Stomach (tissue), 9 donors: ENCODE measurements around the gene COL4A2. TPM values are rescaled to one million over a fixed set of nuclear protein-coding genes. Genes with fewer than 3 reads are reported as not detected.

Experiments
- DNase-seq, 2 donors: peaks; one replicate each; pipeline versions ENCODE4 v3.0.0 to v3.0.0-alpha.2; 2013 to 2019
- H3K27ac ChIP-seq, 5 donors: fragments of 200-600 bp in 4 of 5; sonication (generic) in 4 of 5; one replicate each; pipeline ENCODE4 v1.5.1; 2013 to 2019; ENCODE audit warnings: mild to moderate bottlenecking in 1 of 5, moderate library complexity in 1 of 5
- H3K27me3 ChIP-seq, 3 donors: fragments of 200-600 bp; sonication (generic); one replicate each; pipeline ENCODE4 v1.5.1; 2017 to 2019; ENCODE audit warnings: mixed run types in 1 of 3
- H3K36me3 ChIP-seq, 4 donors: fragments of 200-600 bp; sonication (generic); 1 replicate in 3 of 4; 2 replicates in 1 of 4; pipeline ENCODE4 v1.5.1; 2016 to 2019
- H3K4me1 ChIP-seq, 4 donors: fragments of 200-600 bp; sonication (generic); one replicate each; pipeline ENCODE4 v1.5.1; 2016 to 2019
- H3K4me3 ChIP-seq, 4 donors: fragments of 200-600 bp; sonication (generic) in 3 of 4; one replicate each; pipeline ENCODE4 v1.5.1; 2016 to 2019; ENCODE audit warnings: mild to moderate bottlenecking in 1 of 4
- H3K9me3 ChIP-seq, 4 donors: fragments of 200-600 bp; sonication (generic); one replicate each; pipeline ENCODE4 v1.5.1; 2016 to 2019
- EP300 ChIP-seq: sonication (generic); formaldehyde crosslinking; IDR thresholded peaks from one replicate; pipeline ENCODE4 v1.6.1; 2017; ENCODE audit warnings: antibody characterized with exemption
- POLR2AphosphoS5 ChIP-seq, 3 donors: sonication (generic); formaldehyde crosslinking; IDR thresholded peaks; one replicate each; pipeline ENCODE4 v1.6.1; 2016; ENCODE audit warnings: antibody characterized with exemption in 3 of 3
- WGBS, 5 donors: extraction: QIAGEN DNeasy Blood & Tissue Kit in 3 of 5; methylation state at CpG; one replicate each; pipeline versions ENCODE4 v1.1.5 to v1.1.7; 2013 to 2018; 5-methylcytosine and 5-hydroxymethylcytosine counted together
- intact Hi-C: fragments of 100-400 bp; cut with DNase I; formaldehyde crosslinking; loops from one replicate; pipeline ENCODE4 v1.15.1; 2023; ENCODE audit warnings: low total_unique reads
- polyA plus RNA-seq, 3 donors: library from polyadenylated mRNA; stranded (reverse); fragments of 200-250 nt; gene quantifications; one replicate each; pipeline ENCODE4 v1.2.3, GENCODE V29; 2013
- small RNA-seq, 4 donors: library from RNA; depleted of rRNA; stranded (forward); fragments of <200 nt; gene quantifications; one replicate each; pipeline ENCODE3, GENCODE V24; 2016
- total RNA-seq, 5 donors: library from RNA; depleted of rRNA; stranded (reverse); fragments of >200 nt; gene quantifications; one replicate each; pipeline versions ENCODE4 v1.1.0 to v1.2.3, GENCODE V29; 2014 to 2016
- donor health status: healthy with polysubstance abuse.
- donor health status: Bipolar disorder and iron deficiency.
- donor health status: healthy.

COL4A2 gene
- total and polyA plus RNA-seq, 8 donors = 24.0 to 531 (median 214) TPM

GRCh38 chr13:110562036-110562597, 255.0 kb downstream of the COL4A2 start:
- Histone ChIP-seq H3K27me3 (no peaks in the 10 kb centered on the region), H3K27ac (peak overlapping the region; percentile 86 to 98 (median 95)), H3K4me1 (peaks cover 17 to 68% (median 62%) of the 10 kb centered on the region in 4 donors), H3K4me3 (peak overlapping the region; percentile 65 to 89 (median 74)), H3K36me3 (peaks cover 0 to 7% (median under 1%) of the 10 kb centered on the region in 4 donors), H3K9me3 (no peaks in the 10 kb centered on the region)
- 4 to 8% (median 6%) methylated on average over 24 of the region's 24 CpGs for WGBS, 5 donors
- no peak for TF ChIP-seq POLR2AphosphoS5 (IDR thresholded peaks at IDR 0.05)
- no peak for TF ChIP-seq EP300
- peak in 1 of 2 donors; percentile 33 for DNase-seq
- intact Hi-C loops = no loop called here

Small RNAs within 50 kb of the gene (small RNA-seq; reads per million reads assigned to genes)
- gene MIR8073 = 0 reads per million in 4 donors

Other genes with a start within 250 kb of the COL4A2 start
- 100 to 1,000 TPM; 132 to 798 (median 175) TPM for gene COL4A1, start 127 bp upstream of the COL4A2 start, total RNA-seq
- 10 to 100 TPM; 18.8 to 59.0 (median 30.6) TPM for gene COL4A1, start 127 bp upstream of the COL4A2 start, polyA plus RNA-seq